OCI-LY7 (cell line): ENCODE results near the gene SASH3. TPM values are rescaled to one million over a fixed set of nuclear protein-coding genes. Genes with fewer than 3 reads are reported as not detected.

Experiments used
- BruUV-seq: library from RNA; stranded (reverse); fragments of 400-500 nt; replicated peaks from 2 replicates; lab custom pipeline; 2021; lab: Mats Ljungman, UMichigan
- CTCF ChIA-PET: fragments of 300-600 bp; sonication (Branson Sonifier 250); formaldehyde crosslinking; loops from one replicate; lab custom pipeline; 2022; ENCODE audit warnings: antibody characterized with exemption; ENCODE audit not compliant: unreplicated experiment; lab: Charles Lee
- POLR2A ChIA-PET: fragments of 300-600 bp; sonication (Branson Sonifier 250); formaldehyde crosslinking; loops from one replicate; lab custom pipeline; 2022; ENCODE audit warnings: antibody characterized with exemption; lab: Charles Lee
- DNase-seq: peaks from one replicate; pipeline ENCODE4 v3.0.0-alpha.2; 2015; ENCODE audit warnings: low spot score
- H2AFZ ChIP-seq: fragments of 200-600 bp; sonication (generic), shearing (Covaris generic); 2 replicates; pipeline ENCODE4 v1.6.1; 2014; ENCODE audit warnings: mild to moderate bottlenecking, antibody characterized with exemption, low read length, moderate library complexity
- H3K27ac ChIP-seq: fragments of 200-600 bp; sonication (generic); 2 replicates; pipeline ENCODE4 v1.5.1; 2014; ENCODE audit warnings: mixed run types, low read depth, mild to moderate bottlenecking, moderate library complexity, low read length, inconsistent platforms; ENCODE audit not compliant: poor library complexity, severe bottlenecking
- H3K36me3 ChIP-seq: fragments of 200-600 bp; sonication (generic); 2 replicates; pipeline ENCODE4 v1.6.1; 2014; ENCODE audit warnings: mild to moderate bottlenecking, antibody characterized with exemption, low read length, moderate library complexity, mixed read lengths; ENCODE audit not compliant: insufficient read depth
- H3K4me1 ChIP-seq: fragments of 200-600 bp; sonication (generic); 2 replicates; pipeline ENCODE4 v1.5.1; 2014; ENCODE audit warnings: mild to moderate bottlenecking, low read length; ENCODE audit not compliant: insufficient read depth, poor library complexity, severe bottlenecking
- H3K4me2 ChIP-seq: fragments of 200-600 bp; sonication (generic); 2 replicates; pipeline ENCODE4 v1.6.1; 2014; ENCODE audit warnings: mild to moderate bottlenecking, low read length
- H3K4me3 ChIP-seq: fragments of 200-600 bp; sonication (generic); 2 replicates; pipeline ENCODE4 v1.5.1; 2014; ENCODE audit warnings: mild to moderate bottlenecking, low read depth, low read length; ENCODE audit not compliant: poor library complexity, severe bottlenecking
- H3K79me2 ChIP-seq: fragments of 200-600 bp; sonication (generic); 2 replicates; pipeline ENCODE4 v1.6.1; 2016; ENCODE audit warnings: low read depth, mild to moderate bottlenecking, low read length, moderate library complexity, mixed read lengths; ENCODE audit not compliant: insufficient read depth
- H3K9me2 ChIP-seq: fragments of 200-600 bp; sonication (generic); 2 replicates; pipeline ENCODE4 v1.6.1; 2016; ENCODE audit warnings: mild to moderate bottlenecking, low read length, mixed read lengths; ENCODE audit not compliant: insufficient read depth
- H3K9me3 ChIP-seq: fragments of 200-600 bp; sonication (generic); 2 replicates; pipeline ENCODE4 v1.6.1; 2014; ENCODE audit warnings: mild to moderate bottlenecking, mixed run types, low read length, mixed read lengths
- H4K20me1 ChIP-seq: fragments of 200-600 bp; sonication (generic); 2 replicates; pipeline ENCODE4 v1.6.1; 2014; ENCODE audit warnings: mild to moderate bottlenecking, antibody characterized with exemption, low read length, moderate library complexity, mixed read lengths; ENCODE audit not compliant: insufficient read depth
- EZH2phosphoT487 ChIP-seq: fragments of 200-600 bp; sonication (generic); IDR thresholded peaks from 2 replicates; pipeline ENCODE4 v1.6.1; 2018; ENCODE audit warnings: low read depth, borderline replicate concordance, mild to moderate bottlenecking, mixed run types, antibody characterized with exemption, low read length, moderate library complexity, mixed read lengths
- intact Hi-C: fragments of 100-400 bp; cut with micrococcal nuclease; formaldehyde crosslinking; loops from one replicate; pipeline ENCODE4 v1.10.0; 2022; ENCODE audit not compliant: unreplicated experiment
- total RNA-seq, 2 experiments: library from RNA; depleted of rRNA in 1 of 2; stranded (reverse); fragments of >200 nt in 1 of 2; shearing (Covaris generic) in 1 of 2; gene quantifications; 2 replicates each; pipeline ENCODE4 v1.2.3, GENCODE V29; 2014 to 2022
- TF ChIP-seq, protein P1 (sequence below): fragments of 200-600 bp; sonication (generic); conservative IDR thresholded peaks from 2 replicates; pipeline ENCODE4 v1.5.1; 2014; ENCODE audit warnings: mild to moderate bottlenecking, antibody characterized with exemption, low read length, moderate library complexity, mixed read lengths

SASH3 gene
- total RNA-seq, 2 experiments from 2014 or later: 157 to 194 TPM

DNA sequence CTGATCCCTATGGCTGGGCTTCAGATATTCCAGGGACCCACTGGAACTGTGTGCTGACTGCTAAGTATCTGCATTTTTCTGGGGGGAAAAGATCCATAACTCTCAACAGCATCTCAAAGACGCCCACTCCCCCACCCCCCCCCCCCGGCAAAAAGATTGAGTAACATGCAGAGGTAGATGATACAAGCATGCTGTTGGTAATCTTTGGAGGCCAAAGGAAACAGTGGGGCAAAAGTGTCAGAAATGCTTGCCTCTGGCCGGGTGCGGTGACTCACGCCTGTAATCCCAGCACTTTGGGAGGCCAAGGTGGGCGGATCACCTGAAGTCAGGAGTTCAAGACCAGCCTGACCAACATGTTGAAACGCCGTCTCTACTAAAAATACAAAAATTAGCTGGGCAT is 28.8 kb upstream of the SASH3 start:
- POLR2A ChIA-PET: interaction anchor here (0.7 kb wide), 1 partner anchor 312 kb away, joined by 3 read pairs; no protein-coding TSS in a partner anchor

DNA sequence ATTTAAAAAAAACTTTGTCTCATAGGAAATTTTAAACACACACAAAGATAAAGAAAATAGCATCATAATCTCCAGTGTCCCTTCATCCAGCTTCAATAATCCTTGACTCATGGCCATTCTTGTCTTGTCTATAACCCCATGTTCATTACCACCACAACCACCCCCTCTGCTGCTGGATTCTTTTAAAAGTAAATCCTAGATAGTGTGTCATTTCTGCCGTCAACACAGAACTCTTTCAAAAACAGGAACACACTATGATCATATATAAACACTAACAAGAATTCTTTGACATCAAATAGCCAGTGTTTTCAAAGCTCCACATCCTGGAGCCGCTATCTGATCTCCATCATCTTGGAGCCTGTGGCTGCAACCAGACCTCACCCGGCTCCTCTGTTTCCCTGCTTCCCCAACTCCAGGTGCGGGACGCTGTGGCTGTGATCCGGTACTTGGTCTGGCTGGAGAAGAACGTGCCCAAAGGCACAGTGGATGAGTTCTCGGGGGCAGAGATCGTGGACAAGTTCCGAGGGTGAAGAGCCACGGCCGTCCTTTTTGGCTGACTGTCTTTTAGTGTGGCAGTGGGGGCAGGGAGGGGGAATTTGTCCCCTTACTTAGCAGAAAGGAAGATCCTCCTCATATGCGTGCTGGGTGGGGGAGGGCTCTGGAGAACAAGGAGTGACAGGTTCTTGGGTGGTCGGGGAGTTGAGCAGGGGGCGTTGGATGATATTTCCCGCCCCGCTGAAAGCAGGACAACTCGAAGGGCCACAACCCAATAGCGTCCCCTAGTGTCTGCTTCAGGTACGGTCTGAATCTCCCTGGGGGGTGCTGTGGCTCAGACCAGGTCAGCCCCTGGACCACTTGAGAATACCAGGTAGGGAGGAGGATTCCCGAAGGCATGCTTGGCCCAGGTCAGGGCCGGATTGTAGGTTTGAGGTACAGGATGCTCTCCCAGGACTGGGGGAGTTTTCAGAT is 25.4 kb upstream of the SASH3 start:
- CTCF ChIA-PET: interaction anchor here (0.7 kb wide), 1 partner anchor 45 kb away, joined by 3 read pairs; no protein-coding TSS in a partner anchor
- Histone ChIP-seq H4K20me1 (no peaks in the 10 kb centered on the region), H3K27ac (no peak overlapping the region), H3K9me3 (no peaks in the 10 kb centered on the region), H3K4me3 (no peak overlapping the region), H3K79me2 (no peaks in the 10 kb centered on the region), H2AFZ (no peak overlapping the region), H3K4me1 (peaks cover 36% of the 10 kb centered on the region), H3K36me3 (no peaks in the 10 kb centered on the region), H3K4me2 (no peak overlapping the region), H3K9me2 (no peaks in the 10 kb centered on the region)
- intact Hi-C loops: no loop called here
- TF ChIP-seq, protein P1, sequence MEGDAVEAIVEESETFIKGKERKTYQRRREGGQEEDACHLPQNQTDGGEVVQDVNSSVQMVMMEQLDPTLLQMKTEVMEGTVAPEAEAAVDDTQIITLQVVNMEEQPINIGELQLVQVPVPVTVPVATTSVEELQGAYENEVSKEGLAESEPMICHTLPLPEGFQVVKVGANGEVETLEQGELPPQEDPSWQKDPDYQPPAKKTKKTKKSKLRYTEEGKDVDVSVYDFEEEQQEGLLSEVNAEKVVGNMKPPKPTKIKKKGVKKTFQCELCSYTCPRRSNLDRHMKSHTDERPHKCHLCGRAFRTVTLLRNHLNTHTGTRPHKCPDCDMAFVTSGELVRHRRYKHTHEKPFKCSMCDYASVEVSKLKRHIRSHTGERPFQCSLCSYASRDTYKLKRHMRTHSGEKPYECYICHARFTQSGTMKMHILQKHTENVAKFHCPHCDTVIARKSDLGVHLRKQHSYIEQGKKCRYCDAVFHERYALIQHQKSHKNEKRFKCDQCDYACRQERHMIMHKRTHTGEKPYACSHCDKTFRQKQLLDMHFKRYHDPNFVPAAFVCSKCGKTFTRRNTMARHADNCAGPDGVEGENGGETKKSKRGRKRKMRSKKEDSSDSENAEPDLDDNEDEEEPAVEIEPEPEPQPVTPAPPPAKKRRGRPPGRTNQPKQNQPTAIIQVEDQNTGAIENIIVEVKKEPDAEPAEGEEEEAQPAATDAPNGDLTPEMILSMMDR: peak; percentile 66
- no peak for TF ChIP-seq EZH2phosphoT487
- no TSS peak for BruUV-seq
- POLR2A ChIA-PET: no interaction called here
- no peak for DNase-seq

More for the DNA sequence above, 28.8 kb upstream of the SASH3 start:
- H3K4me3 ChIP-seq: no peak overlapping the region
- TF ChIP-seq EZH2phosphoT487: no peak
- TF ChIP-seq, protein P1: no peak
- H3K36me3 ChIP-seq: no peaks in the 10 kb centered on the region
- intact Hi-C loops: no loop called here
- CTCF ChIA-PET: interaction anchor here (0.6 kb wide), 1 partner anchor 21 kb away, joined by 3 read pairs; no protein-coding TSS in a partner anchor
- no peak overlapping the region for H3K4me2 ChIP-seq
- no peaks in the 10 kb centered on the region for H3K9me2 ChIP-seq
- H2AFZ ChIP-seq: no peak overlapping the region
- no peak for DNase-seq
- H3K79me2 ChIP-seq: no peaks in the 10 kb centered on the region
- H3K4me1 ChIP-seq: peaks cover 11% of the 10 kb centered on the region
- no peak overlapping the region for H3K27ac ChIP-seq
- no peaks in the 10 kb centered on the region for H4K20me1 ChIP-seq
- no peaks in the 10 kb centered on the region for H3K9me3 ChIP-seq
- no TSS peak for BruUV-seq
